Loucy (cell line): ENCODE data around the gene KCNIP3.

ENCODE experiments used
- EZH2phosphoT487 ChIP-seq: fragments of 200-600 bp; IDR thresholded peaks from 2 replicates; pipeline ENCODE4 v1.6.1; 2018; ENCODE audit warnings: antibody characterized with exemption, mild to moderate bottlenecking, moderate library complexity, borderline replicate concordance
- TF ChIP-seq, protein P1 (sequence below): fragments of 200-600 bp; sonication (generic); conservative IDR thresholded peaks from 2 replicates; pipeline ENCODE4 v1.5.1; 2014; ENCODE audit warnings: mild to moderate bottlenecking, antibody characterized with exemption, low read length

DNA sequence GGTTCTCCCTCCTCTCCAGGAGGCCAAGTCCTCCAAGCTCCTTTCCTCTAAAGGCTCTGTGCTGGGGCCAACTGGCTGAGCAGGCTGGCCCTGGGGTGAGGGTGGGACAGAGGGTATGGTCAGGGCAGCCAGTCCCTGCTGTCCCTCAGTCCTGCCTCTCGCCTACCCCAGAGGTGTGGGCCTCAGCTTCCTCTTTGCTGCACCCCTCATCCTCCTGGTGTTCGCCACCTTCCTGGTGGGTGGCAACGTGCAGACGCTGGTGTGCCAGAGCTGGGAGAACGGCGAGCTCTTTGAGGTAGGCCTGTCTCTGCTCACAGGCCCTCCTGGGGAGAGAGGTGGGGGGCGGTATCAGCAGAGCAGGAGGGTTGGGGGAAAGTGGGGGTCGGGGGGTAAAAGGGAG lies 16.1 kb upstream of the KCNIP3 start:
- TF ChIP-seq, protein P1, sequence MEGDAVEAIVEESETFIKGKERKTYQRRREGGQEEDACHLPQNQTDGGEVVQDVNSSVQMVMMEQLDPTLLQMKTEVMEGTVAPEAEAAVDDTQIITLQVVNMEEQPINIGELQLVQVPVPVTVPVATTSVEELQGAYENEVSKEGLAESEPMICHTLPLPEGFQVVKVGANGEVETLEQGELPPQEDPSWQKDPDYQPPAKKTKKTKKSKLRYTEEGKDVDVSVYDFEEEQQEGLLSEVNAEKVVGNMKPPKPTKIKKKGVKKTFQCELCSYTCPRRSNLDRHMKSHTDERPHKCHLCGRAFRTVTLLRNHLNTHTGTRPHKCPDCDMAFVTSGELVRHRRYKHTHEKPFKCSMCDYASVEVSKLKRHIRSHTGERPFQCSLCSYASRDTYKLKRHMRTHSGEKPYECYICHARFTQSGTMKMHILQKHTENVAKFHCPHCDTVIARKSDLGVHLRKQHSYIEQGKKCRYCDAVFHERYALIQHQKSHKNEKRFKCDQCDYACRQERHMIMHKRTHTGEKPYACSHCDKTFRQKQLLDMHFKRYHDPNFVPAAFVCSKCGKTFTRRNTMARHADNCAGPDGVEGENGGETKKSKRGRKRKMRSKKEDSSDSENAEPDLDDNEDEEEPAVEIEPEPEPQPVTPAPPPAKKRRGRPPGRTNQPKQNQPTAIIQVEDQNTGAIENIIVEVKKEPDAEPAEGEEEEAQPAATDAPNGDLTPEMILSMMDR: no peak
- TF ChIP-seq EZH2phosphoT487: no peak
